ENCODE results near the gene ITGB8. TPM values are rescaled to one million over a fixed set of nuclear protein-coding genes. Genes with fewer than 3 reads are reported as not detected.

Gene ITGB8
- total RNA-seq, 1 experiment from 2014 or later: 1.9 TPM

GRCh38 chr7:20438694-20439376, 108.1 kb downstream of the ITGB8 start:
- no peak overlapping the region for H3K4me3 Mint-ChIP-seq
- no peak overlapping the region for H3K27ac Mint-ChIP-seq
- CTCF ChIA-PET: no interaction called here
- no peaks in the 10 kb centered on the region for H3K9me3 Mint-ChIP-seq
- TF ChIP-seq ZNF263 (CRISPR knock-in tag; IDR thresholded peaks at IDR 0.05; ENCODE audit: low read depth): no peak
- TF ChIP-seq ZNF219 (CRISPR knock-in tag; IDR thresholded peaks at IDR 0.05; ENCODE audit: borderline replicate concordance): no peak
- no peak for TF ChIP-seq NFE2L1 (CRISPR knock-in tag; IDR thresholded peaks at IDR 0.05)
- TF ChIP-seq JUN (CRISPR knock-in tag; IDR thresholded peaks at IDR 0.05): no peak
- TF ChIP-seq FOXK1 (CRISPR knock-in tag; IDR thresholded peaks at IDR 0.05): no peak
- no peak for TF ChIP-seq GRHL2 (CRISPR knock-in tag; IDR thresholded peaks at IDR 0.05; ENCODE audit: insufficient replicate concordance, severe bottlenecking)
- no peak for TF ChIP-seq ZNF671 (CRISPR knock-in tag; IDR thresholded peaks at IDR 0.05)
- TF ChIP-seq HMGXB4 (CRISPR knock-in tag; IDR thresholded peaks at IDR 0.05): no peak
- no peak for TF ChIP-seq GTF2I (CRISPR knock-in tag; conservative IDR thresholded peaks at IDR 0.05)
- TF ChIP-seq ZNF138 (CRISPR knock-in tag; conservative IDR thresholded peaks at IDR 0.05): no peak
- no peak for TF ChIP-seq ARID4B (CRISPR knock-in tag; IDR thresholded peaks at IDR 0.05; ENCODE audit: borderline replicate concordance)
- TF ChIP-seq ZNF423 (CRISPR knock-in tag; IDR thresholded peaks at IDR 0.05): no peak
- TF ChIP-seq E2F1 (CRISPR knock-in tag; IDR thresholded peaks at IDR 0.05): no peak
- TF ChIP-seq ZSCAN18 (CRISPR knock-in tag; IDR thresholded peaks at IDR 0.05): no peak
- TF ChIP-seq AFF4 (CRISPR knock-in tag; IDR thresholded peaks at IDR 0.05; ENCODE audit: borderline replicate concordance): no peak
- no peak for TF ChIP-seq NFATC4 (CRISPR knock-in tag; IDR thresholded peaks at IDR 0.05)
- TF ChIP-seq ZNF532 (CRISPR knock-in tag; IDR thresholded peaks at IDR 0.05; ENCODE audit: borderline replicate concordance): no peak
- TF ChIP-seq MXD4 (CRISPR knock-in tag; IDR thresholded peaks at IDR 0.05; ENCODE audit: borderline replicate concordance): no peak
- no peak for TF ChIP-seq ZMAT4 (CRISPR knock-in tag; IDR thresholded peaks at IDR 0.05)
- POLR2A ChIA-PET: no interaction called here
- DNase-seq (ENCODE audit: low spot score): no peak
- H3K27me3 Mint-ChIP-seq (ENCODE audit: low read depth): no peaks in the 10 kb centered on the region
- no peak for ATAC-seq
- peaks cover 7% of the 10 kb centered on the region for H3K4me1 Mint-ChIP-seq
- H3K36me3 Mint-ChIP-seq: no peaks in the 10 kb centered on the region
